HG02884 (cell line): ENCODE data around the gene CDH9.
"Not testable (repeated sequence)": the region's sequence is repeated elsewhere in the genome, so short reads cannot be mapped to it uniquely, and the experiment has no call there.

Experiments
- ATAC-seq: cut with Tn5 transposase; IDR thresholded peaks from one replicate; pipeline ENCODE4 v1.9.1; 2021; ENCODE audit warnings: mild to moderate bottlenecking, moderate library complexity; ENCODE audit not compliant: unreplicated experiment

The CDH9 gene

DNA sequence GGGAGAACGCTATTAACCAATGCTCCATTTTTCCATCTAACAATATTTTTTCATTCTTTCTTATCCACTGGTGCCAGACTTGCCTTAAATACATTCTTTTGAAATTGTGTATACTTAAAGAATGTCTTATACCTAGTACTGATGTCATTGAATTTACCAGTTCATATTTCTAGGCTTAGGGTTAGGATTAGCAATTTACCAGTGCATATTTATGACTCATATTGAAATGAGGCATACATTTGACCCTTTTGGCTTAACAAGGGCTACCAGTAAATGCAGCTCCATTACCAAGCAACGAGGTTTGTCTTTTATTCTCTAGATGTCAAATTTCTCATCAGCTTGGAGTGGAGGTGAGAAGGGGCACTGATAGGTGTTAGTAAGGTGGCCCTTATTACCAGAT lies 89.5 kb downstream of the CDH9 start:
- no peak for ATAC-seq

DNA sequence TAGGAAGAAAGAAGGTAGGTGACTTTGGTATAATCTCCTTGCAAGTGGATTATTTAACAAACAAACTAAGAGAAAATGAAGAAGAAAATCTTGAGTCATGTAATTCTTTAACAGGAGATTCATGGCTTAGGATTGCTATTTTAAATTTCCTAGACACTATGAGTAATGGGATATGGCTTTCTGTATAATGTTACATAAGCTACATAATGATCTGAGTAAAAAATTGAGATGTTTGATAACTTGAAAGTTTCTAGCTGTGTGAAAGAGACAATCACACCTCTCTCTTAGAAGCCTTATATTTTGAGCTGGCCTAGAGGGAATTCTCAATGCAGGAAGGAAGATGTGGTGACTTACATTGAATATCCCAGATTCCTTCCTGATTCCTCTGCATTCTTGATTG lies 92.5 kb downstream of the CDH9 start:
- no peak for ATAC-seq

DNA sequence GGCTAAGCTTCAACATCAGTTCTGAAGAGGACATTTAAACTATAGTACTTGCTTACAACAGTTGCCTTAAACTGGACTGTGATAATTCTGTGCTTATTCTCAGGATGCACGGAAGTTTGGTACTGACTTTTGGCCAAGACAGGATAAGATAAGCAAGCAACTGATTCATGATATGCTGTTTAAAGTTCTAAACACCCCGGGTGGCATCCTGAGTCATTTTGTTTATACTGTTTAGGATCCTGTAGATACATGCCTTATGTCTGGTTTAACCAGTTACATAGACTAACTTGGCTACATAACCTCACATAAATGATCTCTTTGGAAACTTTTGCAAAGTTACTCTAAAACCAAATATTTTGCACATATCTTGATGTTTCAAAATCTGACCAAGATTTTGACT lies 95.9 kb downstream of the CDH9 start:
- no peak for ATAC-seq

DNA sequence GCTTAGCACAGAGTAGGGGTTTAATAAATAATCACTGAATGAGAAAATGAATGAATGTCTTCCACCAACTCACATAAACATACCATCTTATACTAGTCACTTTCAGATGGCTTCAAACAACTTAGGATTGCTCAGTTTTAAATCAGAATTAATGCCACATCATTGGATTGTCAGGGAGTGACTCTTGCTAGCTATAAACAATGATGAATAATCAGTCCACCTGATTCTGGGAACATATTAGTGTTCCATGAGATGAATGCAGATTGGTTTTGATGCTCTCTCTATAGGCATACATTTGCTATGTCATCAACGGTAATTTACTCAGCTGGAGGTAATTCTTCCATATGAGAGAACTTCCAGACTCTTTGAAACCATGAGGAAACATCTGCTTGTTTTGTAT lies 97.4 kb downstream of the CDH9 start:
- ATAC-seq: no peak

DNA sequence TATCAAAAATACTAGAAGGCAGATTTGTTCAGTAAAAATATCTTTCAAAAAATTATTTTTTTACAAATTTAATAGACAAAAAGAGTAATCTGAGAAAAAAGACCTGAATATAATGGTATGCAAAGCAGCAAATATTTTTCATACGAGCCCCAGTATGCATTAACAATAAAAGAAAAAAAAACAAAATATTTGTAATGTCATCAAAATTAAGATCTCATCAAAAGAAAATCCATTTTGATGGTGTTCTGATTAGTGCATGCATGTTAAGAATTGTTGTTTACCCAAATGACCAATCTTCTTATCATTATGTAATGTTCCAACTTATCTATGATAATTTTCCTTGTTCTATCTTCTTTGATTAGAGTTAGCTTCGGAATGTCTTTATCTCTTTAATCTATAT lies 106.1 kb downstream of the CDH9 start:
- ATAC-seq: no peak

DNA sequence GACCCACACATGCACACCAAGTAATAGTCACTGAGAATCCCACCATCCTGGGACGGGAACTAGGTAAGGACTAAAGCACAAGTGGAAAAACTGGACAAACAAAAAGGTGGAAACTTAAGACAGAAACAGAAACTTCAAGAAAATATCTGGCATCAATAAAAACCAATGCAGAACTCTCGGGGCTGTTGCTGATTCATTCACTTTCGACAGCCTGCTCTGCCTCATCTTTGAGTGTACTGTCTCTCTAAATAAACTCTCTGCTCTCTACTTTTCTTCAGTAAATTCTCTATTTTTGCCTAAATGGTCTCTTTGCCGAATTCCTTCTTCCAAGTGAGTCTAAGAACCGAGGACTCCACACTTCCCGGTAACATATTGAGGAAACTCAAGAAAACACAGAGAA lies 116.9 kb downstream of the CDH9 start:
- ATAC-seq: no peak

DNA sequence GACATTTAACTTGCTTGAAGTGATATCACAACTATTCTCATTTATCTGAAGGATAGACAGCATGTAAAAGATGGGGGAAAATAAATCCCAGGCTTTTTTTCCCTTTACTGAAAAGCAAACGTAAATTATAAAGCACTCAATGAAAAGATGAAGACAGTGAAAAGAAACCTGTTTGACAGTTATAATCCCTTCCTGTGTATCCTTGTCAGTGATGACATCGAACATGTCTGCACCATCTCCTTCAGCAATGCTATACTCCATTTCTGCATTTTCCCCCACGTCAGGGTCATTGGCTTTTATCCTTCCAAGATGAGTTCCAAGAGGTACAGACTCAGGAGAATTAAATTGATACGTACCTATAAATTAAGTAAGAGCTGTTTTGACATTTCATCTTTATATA lies 134.9 kb downstream of the CDH9 start:
- ATAC-seq: no peak

DNA sequence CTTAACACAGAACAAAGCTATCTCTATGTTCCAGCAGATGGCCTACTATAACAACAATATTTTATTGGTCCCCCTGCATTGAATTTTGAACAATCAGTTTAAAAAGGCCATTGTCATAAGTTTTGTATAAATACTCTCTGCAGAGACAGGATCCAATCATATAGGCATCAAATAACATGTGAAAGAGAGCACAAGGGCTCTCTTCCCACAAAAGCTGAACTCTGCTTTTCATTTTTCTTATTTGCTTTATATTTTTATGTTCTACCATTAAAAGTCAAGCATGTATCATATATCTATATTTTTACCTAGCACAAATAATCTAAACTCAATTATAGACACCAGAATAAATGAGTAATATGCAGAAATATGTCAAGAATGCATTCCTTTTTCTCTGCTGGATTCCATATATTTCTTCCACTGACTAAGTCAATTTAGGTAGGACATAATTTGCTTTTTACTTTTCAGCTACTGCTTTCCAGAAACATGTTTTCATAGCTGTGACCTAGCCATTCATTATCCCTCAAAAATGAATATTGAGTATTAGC lies 143.6 kb downstream of the CDH9 start:
- ATAC-seq: no peak

DNA sequence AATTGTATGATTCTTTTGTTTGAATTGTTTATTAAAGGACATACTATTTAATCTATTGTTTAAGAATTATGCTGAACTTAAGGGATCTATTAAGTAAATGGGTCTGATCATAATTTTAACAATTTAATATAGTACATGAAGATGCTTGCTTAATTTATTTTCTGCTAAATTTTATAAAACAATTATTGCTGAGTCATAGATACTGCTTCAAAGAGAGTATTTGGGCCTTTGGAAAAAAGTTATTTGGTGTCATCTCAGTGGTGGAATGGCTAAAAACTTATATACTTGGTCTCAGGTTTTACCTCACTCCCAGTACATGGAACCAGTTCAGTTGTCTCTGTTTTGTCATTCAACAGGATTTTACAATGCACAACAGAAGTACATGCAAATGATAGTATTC lies 145.3 kb downstream of the CDH9 start:
- no peak for ATAC-seq

DNA sequence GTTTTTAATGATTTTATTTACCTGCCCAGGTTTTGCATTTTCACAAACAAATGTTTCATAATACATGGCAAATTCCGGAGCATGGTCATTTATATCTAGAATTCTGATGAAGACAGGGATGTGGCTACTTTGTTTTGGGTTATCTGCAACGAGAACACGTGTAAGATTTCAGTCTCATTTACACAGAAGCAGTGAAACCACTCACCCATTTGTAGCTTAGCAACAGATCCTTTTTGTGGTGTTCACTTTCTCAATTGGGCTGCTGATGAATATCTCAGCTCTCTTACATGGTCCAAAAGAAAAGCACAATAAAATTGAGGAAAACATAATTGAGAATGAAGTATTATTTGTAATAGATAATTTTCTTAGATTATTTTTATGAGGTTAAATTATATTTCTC lies 148.6 kb downstream of the CDH9 start:
- no peak for ATAC-seq

DNA sequence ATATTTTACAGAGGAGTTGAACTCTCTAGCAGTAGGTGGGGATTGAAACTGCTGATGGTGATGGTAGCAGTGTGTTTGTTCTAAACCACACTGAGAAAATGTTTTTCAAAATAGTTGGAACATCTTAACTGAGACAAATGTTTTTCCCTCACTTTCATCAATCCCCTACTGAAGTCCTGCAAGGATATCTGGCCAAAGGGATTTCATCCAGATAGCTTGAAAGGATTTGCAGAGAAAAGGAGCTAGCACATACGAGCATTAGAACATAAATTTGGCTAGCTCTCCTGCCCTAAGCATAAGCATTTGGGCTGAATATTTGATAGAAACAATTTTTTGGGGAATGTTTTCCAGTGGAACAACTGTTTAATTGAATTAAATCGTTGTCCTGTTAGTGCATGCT lies 153.9 kb downstream of the CDH9 start:
- no peak for ATAC-seq

DNA sequence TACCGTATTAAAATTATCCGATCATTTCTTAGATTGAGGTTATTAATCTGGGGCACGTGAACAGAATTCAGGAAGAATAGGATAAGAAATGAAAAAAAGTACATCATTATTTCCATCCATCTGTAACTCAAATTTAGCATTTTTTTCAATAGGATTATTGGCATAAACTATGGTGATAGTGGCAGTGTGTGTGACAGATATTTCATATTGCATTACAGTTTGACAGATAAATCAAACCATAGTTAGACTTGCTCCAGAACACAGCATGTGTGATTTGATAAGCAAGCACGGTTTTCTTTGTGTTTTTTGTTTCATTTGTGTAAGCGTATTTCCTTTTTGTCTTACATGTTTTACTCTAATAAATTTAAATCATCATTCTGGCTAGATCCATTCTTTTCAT lies 155.0 kb downstream of the CDH9 start:
- no peak for ATAC-seq

DNA sequence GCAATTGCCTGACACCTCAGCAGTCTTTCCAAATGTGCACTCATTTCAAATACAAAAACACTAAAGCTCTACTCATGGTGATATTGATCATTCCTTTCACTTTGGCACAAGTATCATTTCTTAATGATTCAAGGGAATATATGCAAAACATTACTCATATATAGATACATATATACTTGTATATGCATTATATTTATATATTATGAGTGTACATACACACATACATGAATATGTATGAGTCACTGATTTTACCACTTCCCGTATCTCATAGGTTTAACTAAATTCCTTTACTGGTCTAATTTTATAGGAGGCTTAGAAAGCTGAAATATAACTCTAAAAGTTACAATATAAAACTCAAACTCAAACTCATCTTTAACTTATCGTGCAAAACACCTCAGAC lies 156.5 kb downstream of the CDH9 start:
- no peak for ATAC-seq

DNA sequence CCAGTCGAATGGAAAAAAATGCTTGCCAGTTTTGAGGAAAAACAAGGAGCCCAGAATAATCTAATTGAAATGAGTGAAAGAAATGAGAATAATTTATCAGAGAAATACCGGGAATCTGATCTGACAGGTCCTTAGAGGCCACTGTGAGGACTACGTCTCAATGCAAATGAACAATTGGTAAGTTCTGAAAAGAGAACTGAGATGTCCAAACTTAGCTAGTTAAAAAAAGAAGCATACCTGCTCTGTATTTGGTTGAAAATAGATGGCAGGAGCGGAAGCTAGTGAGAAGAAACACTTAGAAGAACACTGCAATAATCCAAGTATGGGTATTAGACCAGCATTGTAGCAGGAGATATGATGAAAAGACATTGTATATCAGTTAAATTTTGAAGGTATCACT lies 161.2 kb downstream of the CDH9 start:
- ATAC-seq: no peak

DNA sequence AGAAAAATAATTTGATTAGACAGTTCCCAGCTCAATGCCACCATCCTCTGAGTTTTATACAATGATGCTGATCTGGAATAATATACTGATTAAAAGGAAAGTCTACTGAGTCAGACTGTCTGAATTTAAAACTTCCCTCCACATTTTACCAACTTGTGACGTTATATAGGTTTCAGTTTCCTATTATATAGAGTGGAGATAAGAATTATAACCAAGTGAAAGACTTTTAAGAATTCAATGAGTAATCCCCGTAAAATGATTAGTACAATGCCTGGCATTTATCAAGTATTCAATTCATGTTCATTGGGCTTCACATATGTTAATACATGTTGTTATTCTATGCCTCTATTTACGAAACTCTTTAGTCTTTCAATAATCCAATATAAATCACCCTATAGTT lies 166.0 kb downstream of the CDH9 start:
- no peak for ATAC-seq

DNA sequence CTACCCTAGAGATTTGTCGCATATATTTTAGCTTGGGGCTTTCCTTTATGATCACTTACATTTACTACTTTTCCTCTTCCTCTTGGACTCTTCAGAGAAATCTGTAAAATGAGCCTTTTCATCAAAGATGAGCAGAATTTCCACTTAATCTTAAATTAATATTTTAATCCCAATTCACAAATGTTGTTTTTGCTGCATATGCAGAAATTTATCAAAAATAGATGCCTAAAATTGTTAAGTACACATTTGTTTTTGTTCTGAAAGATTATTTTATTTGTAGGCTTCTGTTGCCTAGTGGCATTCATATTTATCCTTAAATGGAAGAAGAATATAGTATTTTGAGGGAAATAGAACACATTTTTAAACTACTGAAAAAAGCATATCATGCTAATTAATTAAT lies 168.6 kb downstream of the CDH9 start:
- ATAC-seq: no peak

DNA sequence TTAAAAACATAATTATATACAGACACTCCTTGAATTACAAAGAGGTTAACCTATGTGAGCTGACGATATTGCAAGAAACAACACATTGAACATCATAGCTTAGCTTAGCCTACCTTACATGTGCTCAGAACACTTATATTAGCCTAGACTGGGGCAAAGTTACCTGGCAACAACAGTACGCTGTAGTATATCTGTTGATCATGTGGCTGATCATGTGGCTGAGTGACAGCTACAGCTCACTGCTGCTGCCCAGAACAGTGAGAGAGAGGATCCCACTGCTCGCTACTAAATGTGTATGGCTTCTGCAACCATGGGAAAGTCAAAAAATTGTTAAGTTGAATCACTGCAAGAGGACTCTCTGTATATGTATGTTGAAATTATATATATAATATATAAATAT lies 169.9 kb downstream of the CDH9 start:
- ATAC-seq: no peak

DNA sequence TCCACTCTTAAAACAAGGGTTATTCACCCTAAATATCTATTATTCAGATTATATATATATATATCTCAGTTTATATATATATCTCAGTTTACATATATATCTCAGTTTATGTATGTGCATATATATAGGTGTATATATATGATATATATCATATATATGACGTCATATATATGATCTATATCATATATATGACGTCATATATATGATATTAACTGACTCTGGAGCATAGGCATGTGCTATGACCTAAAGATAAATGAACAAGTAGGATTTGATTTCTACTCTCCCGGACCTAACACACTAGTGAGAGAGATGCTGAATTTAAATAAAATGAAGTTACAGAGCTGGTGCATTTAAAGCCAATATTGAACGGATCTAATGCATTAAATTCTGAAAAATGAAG lies 174.3 kb downstream of the CDH9 start:
- ATAC-seq: no peak

DNA sequence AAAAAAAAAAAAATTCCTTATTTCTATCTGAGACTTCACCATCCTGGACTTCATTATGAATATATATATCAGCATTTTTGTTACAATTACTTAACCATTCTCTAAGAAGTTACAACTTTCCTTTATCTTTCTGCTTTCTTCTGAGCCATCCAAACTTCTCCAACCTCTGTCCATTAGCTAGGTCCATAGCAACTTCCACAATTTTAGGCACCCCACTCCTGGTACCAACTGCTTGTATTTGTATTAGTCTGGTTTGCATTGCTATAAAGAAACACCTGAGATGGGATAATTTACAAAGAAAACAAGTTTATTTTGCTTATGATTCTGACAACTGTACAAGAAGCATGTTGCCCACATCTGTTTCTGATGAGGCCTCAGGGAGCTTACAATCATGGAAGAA lies 182.1 kb downstream of the CDH9 start:
- ATAC-seq: no peak

DNA sequence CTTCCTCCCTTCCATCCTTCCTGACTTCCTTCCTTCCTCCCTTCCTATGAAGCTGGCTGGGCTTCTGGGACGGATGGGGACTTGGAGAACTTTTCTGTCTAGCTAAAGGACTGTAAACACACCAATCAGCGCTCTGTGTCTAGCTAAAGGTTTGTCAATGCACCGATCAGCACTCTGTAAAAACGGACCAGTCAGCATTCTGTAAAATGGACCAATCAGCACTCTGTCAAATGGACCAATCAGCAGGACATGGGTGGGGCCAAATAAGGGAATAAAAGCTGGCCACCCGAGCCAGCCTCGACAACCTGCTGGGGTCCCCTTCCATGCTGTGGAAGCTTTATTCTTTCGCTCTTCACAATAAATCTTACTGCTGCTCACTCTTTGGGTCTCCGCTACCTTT lies 185.9 kb downstream of the CDH9 start:
- not testable (repeated sequence) for ATAC-seq

DNA sequence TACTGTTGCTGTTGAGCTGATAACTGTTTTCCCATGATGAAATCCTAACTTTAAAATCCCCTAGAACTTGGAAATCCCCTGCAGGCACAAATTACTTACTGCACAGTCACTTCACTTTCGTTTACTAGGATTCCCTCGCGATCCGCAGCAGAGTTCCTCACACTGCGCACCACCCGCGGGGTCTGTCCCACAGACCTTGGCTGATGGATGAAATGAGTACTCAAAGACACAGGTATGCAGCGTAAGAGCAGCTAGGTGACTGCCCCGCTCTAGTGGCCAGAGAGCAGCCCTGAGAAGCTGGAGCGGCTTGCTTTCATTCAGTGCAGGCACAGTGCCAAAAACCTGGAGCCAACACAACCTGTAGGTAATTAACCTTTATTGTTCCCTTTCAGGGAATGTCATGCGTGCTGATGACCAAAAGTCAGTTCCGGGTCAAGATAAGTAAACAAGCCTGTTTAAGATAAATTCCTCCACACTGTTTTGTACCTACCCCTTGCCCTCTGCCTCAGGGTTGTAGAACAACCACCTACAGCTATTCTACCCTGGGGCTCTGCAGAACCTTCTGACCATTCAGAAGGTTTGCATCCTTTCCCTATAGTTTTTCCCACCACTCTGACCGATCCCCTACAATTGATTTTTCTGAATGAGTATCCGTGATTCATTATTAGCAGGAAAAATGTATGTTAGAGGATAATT lies 191.2 kb downstream of the CDH9 start:
- no peak for ATAC-seq

DNA sequence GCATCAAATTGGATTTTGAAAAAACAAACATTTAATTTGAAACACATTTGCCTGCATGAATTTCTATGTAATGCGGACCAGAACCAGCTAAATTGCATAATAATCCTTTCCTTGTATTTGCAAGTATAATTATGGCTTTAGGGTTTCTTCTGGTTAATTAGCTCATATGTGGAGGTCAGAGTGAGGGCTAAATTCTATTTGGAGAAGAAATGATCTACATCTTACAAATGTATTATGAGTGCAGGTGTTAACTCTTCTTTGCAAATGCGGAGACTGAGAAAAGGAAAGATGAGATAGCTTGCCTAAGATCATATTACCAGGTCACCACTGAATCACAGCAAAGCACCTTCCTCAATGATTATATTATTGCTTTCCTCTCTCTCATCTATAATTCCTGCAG lies 194.7 kb downstream of the CDH9 start:
- no peak for ATAC-seq

DNA sequence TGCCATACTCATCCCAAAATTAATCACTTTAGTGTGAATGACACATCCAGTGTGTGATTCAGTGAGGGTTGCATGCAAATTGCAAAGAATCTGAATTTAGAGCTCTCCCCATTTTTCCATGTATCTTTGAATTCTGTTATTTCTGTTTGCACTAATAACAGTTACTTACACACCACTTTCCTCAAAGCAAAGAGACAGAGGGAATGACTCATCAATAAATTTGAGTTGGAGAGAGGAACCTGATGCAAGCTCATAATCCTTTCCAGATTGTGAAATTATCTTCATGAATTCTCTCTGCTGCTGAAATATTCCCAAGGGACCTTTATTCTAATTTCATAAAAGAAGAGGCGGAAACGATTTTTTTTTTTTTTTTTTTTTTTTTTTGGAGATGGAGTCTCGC lies 204.8 kb downstream of the CDH9 start:
- no peak for ATAC-seq
